WTC11 (cell line): ENCODE data around the gene RCL1. TPM values are rescaled to one million over a fixed set of nuclear protein-coding genes. Genes with fewer than 3 reads are reported as not detected.
A peak's percentile ranks its signal among the peaks of the same experiment; 100 is the strongest.

Experiments
- AFF4 ChIP-seq: sonication (generic); formaldehyde crosslinking; IDR thresholded peaks from 2 replicates; pipeline ENCODE4 v1.8.1; 2023; ENCODE audit warnings: mild to moderate bottlenecking, missing genetic modification reagents, borderline replicate concordance
- ARID4B ChIP-seq: sonication (generic); formaldehyde crosslinking; IDR thresholded peaks from 2 replicates; pipeline ENCODE4 v1.8.0; 2023; ENCODE audit warnings: missing genetic modification reagents, mild to moderate bottlenecking, borderline replicate concordance
- ATF6 ChIP-seq: sonication (generic); formaldehyde crosslinking; IDR thresholded peaks from 2 replicates; pipeline ENCODE4 v1.8.1; 2023; ENCODE audit warnings: mild to moderate bottlenecking, missing genetic modification reagents
- CBFB ChIP-seq: sonication (generic); formaldehyde crosslinking; IDR thresholded peaks from 2 replicates; pipeline ENCODE4 v1.8.1; 2022; ENCODE audit warnings: mild to moderate bottlenecking, low read depth, missing genetic modification reagents
- CREB1 ChIP-seq: sonication (generic); formaldehyde crosslinking; IDR thresholded peaks from 2 replicates; pipeline ENCODE4 v1.8.0; 2023; ENCODE audit warnings: mild to moderate bottlenecking, missing genetic modification reagents
- CREM ChIP-seq: sonication (generic); formaldehyde crosslinking; IDR thresholded peaks from 2 replicates; pipeline ENCODE4 v1.8.1; 2022; ENCODE audit warnings: mild to moderate bottlenecking, missing genetic modification reagents, moderate library complexity
- CTCF ChIP-seq: fragments of 200-600 bp; IDR thresholded peaks from 2 replicates; pipeline ENCODE4 v1.8.0; 2022; ENCODE audit warnings: antibody characterized with exemption
- FOXK1 ChIP-seq: sonication (generic); formaldehyde crosslinking; IDR thresholded peaks from 2 replicates; pipeline ENCODE4 v1.8.0; 2022; ENCODE audit warnings: mild to moderate bottlenecking, moderate library complexity, missing genetic modification reagents
- GABPB1 ChIP-seq: sonication (generic); formaldehyde crosslinking; IDR thresholded peaks from 2 replicates; pipeline ENCODE4 v1.8.1; 2023; ENCODE audit warnings: mild to moderate bottlenecking, missing genetic modification reagents
- GTF2I ChIP-seq: fragments of 250-450 bp; sonication (Bioruptor Pico); conservative IDR thresholded peaks from 2 replicates; pipeline ENCODE4 v1.4.0; 2021; ENCODE audit warnings: mild to moderate bottlenecking
- JUN ChIP-seq: sonication (generic); formaldehyde crosslinking; IDR thresholded peaks from 2 replicates; pipeline ENCODE4 v1.8.0; 2023; ENCODE audit warnings: mild to moderate bottlenecking, missing genetic modification reagents
- KAT7 ChIP-seq: sonication (generic); formaldehyde crosslinking; IDR thresholded peaks from 2 replicates; pipeline ENCODE4 v1.8.1; 2023; ENCODE audit warnings: missing genetic modification reagents, mild to moderate bottlenecking, borderline replicate concordance
- PRDM15 ChIP-seq: sonication (generic); formaldehyde crosslinking; IDR thresholded peaks from 2 replicates; pipeline ENCODE4 v1.8.0; 2022; ENCODE audit warnings: missing genetic modification reagents
- TP53 ChIP-seq: sonication (generic); formaldehyde crosslinking; IDR thresholded peaks from 2 replicates; pipeline ENCODE4 v1.8.1; 2023; ENCODE audit warnings: mild to moderate bottlenecking, missing genetic modification reagents
- USF1 ChIP-seq: sonication (generic); formaldehyde crosslinking; IDR thresholded peaks from 2 replicates; pipeline ENCODE4 v1.8.0; 2022; ENCODE audit warnings: mild to moderate bottlenecking, missing genetic modification reagents
- USF2 ChIP-seq: sonication (generic); formaldehyde crosslinking; IDR thresholded peaks from 2 replicates; pipeline ENCODE4 v1.8.1; 2023; ENCODE audit warnings: mild to moderate bottlenecking, missing genetic modification reagents, moderate library complexity
- ZBTB21 ChIP-seq: sonication (generic); formaldehyde crosslinking; IDR thresholded peaks from 2 replicates; pipeline ENCODE4 v1.8.1; 2023; ENCODE audit warnings: mild to moderate bottlenecking, missing genetic modification reagents, borderline replicate concordance
- ZNF263 ChIP-seq: sonication (generic); formaldehyde crosslinking; IDR thresholded peaks from 2 replicates; pipeline ENCODE4 v1.8.1; 2022; ENCODE audit warnings: low read depth, mild to moderate bottlenecking, moderate library complexity, missing genetic modification reagents
- total RNA-seq: library from RNA; stranded (reverse); gene quantifications from 3 replicates; pipeline ENCODE4 v1.2.3, GENCODE V29; 2021

The RCL1 gene
- total RNA-seq, 1 experiment from 2014 or later, result 27.2 TPM

GRCh38 chr9:4792572-4793458 lies at the start of gene RCL1 (continued):
- TF ChIP-seq AFF4 (no peak), CREB1 (no peak), PRDM15 (CRISPR knock-in tag) (no peak), ZNF263 (no peak), KAT7 (peak; percentile 91), USF2 (CRISPR knock-in tag) (peak; percentile 83), GABPB1 (no peak; the same call in 1 of the 2 replicates), GTF2I (CRISPR knock-in tag) (no peak), ATF6 (no peak), CREM (no peak), FOXK1 (CRISPR knock-in tag) (peak; percentile 56; the same call in 1 of the 2 replicates), JUN (CRISPR knock-in tag) (peak; percentile 54; the same call in 1 of the 2 replicates), CTCF (no peak), TP53 (peak; percentile 66; the same call in 1 of the 2 replicates), USF1 (CRISPR knock-in tag) (peak; percentile 82; the same call in 1 of the 2 replicates), ZBTB21 (CRISPR knock-in tag) (no peak), ARID4B (CRISPR knock-in tag) (peak; percentile 65), CBFB (CRISPR knock-in tag) (no peak)
